Endodermal cell (in vitro differentiated cells): Measurements from ENCODE around the gene VPS9D1. TPM values are rescaled to one million over a fixed set of nuclear protein-coding genes. Genes with fewer than 3 reads are reported as not detected.
A peak's percentile ranks its signal among the peaks of the same experiment; 100 is the strongest.
"Not testable (repeated sequence)": the region's sequence is repeated elsewhere in the genome, so short reads cannot be mapped to it uniquely, and the experiment has no call there.

ENCODE experiments used
- DNase-seq: peaks from one replicate; pipeline ENCODE4 v3.0.0-alpha.2; 2017
- H3K27ac ChIP-seq: 2 replicates; pipeline ENCODE4 v1.5.1; 2013; ENCODE audit warnings: mild to moderate bottlenecking, low read depth, low read length, moderate library complexity
- H3K27me3 ChIP-seq: 2 replicates; pipeline ENCODE4 v1.6.1; 2013; ENCODE audit warnings: mild to moderate bottlenecking, low read length, moderate library complexity; ENCODE audit not compliant: insufficient read depth, control insufficient read depth, poor library complexity, severe bottlenecking
- H3K36me3 ChIP-seq: 2 replicates; pipeline ENCODE4 v1.7.0; 2013; ENCODE audit warnings: mild to moderate bottlenecking, low read length, moderate library complexity; ENCODE audit not compliant: control insufficient read depth, insufficient read depth
- H3K4me1 ChIP-seq: one replicate; pipeline ENCODE4 v1.7.0; 2013; ENCODE audit warnings: low read length; ENCODE audit not compliant: control insufficient read depth, insufficient read depth
- H3K4me3 ChIP-seq: 2 replicates; pipeline ENCODE4 v1.5.1; 2013; ENCODE audit warnings: mild to moderate bottlenecking, low read length, moderate library complexity
- H3K9ac ChIP-seq: 2 replicates; pipeline ENCODE4 v1.6.1; 2013; ENCODE audit warnings: mild to moderate bottlenecking, low read length, moderate library complexity; ENCODE audit not compliant: poor library complexity, severe bottlenecking; ENCODE audit errors: extremely low read depth
- H3K9me3 ChIP-seq: 2 replicates; pipeline ENCODE4 v1.6.1; 2013; ENCODE audit warnings: mild to moderate bottlenecking, low read length, moderate library complexity; ENCODE audit not compliant: control insufficient read depth
- H3K27ac Mint-ChIP-seq: 2 replicates; pipeline ENCODE4 v1.8.0; 2020; ENCODE audit warnings: mixed read lengths
- H3K27me3 Mint-ChIP-seq: 2 replicates; pipeline ENCODE4 v1.8.0; 2021; ENCODE audit warnings: mild to moderate bottlenecking, mixed read lengths; ENCODE audit not compliant: insufficient read depth
- H3K36me3 Mint-ChIP-seq: 2 replicates; pipeline ENCODE4 v1.8.0; 2020; ENCODE audit warnings: low read depth, mixed read lengths
- H3K4me1 Mint-ChIP-seq: 2 replicates; pipeline ENCODE4 v1.8.0; 2020; ENCODE audit warnings: mixed read lengths
- H3K4me3 Mint-ChIP-seq: 2 replicates; pipeline ENCODE4 v1.8.0; 2020; ENCODE audit warnings: mild to moderate bottlenecking, moderate library complexity, mixed read lengths
- H3K9me3 Mint-ChIP-seq: 2 replicates; pipeline ENCODE4 v1.8.0; 2020; ENCODE audit warnings: mild to moderate bottlenecking, mixed read lengths
- WGBS, 2 experiments: methylation state at CpG; one replicate each; pipeline versions ENCODE4 v1.1.5 to v1.1.7; 2013; ENCODE audit warnings: missing lambda C conversion rate in 2 of 2, mixed read lengths in 1 of 2; ENCODE audit not compliant: insufficient coverage in 1 of 2, insufficient read length in 1 of 2; 5-methylcytosine and 5-hydroxymethylcytosine counted together
- total RNA-seq, 2 donors: library from RNA; stranded (reverse); fragmentation: NEBNext Ultra II Directional in 1 of 2; extraction: Animal tissue kit (Norgen Biotek cat#: 25700) in 1 of 2; gene quantifications; 2 replicates in 1 of 2; 3 replicates in 1 of 2; pipeline ENCODE4 v1.2.1, GENCODE V29; 2021
- TF ChIP-seq, protein P1 (sequence below): fragments of 200-600 bp; sonication (generic); conservative IDR thresholded peaks from 2 replicates; pipeline ENCODE4 v1.5.0; 2021; ENCODE audit warnings: antibody characterized with exemption, mild to moderate bottlenecking

Gene VPS9D1
- total RNA-seq, 2 donors from 2014 or later, result 7.4 to 10.0 TPM

DNA sequence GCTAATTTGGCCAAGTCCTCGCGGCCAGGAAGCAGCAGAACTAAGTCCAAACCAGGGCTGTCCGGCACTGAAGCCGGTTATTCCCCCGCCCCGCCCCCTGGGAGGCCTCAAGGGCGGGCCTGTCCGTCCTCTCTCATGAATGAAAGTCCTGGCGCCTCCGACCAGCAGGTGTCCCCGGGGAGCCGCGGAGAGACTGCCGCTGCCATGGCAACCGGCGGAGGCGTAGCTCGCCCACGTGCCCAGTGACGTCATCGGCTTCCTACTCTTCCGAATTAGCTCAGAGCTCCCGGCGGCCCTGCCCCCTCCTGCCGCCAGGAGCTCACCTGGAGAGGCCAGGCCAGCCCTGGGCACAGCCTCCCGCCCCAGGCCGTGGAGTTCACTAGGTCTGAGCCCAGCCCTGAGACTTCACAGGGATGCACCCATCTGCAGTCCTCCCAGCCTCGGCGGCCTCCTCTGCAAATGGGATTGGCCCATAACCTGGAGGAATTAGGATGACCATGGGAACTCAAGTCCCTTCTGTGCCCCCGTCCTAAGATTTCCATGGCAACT, 20.5 kb downstream of the VPS9D1 start:
- H3K27ac Mint-ChIP-seq, result peak overlapping the region; percentile 93

DNA sequence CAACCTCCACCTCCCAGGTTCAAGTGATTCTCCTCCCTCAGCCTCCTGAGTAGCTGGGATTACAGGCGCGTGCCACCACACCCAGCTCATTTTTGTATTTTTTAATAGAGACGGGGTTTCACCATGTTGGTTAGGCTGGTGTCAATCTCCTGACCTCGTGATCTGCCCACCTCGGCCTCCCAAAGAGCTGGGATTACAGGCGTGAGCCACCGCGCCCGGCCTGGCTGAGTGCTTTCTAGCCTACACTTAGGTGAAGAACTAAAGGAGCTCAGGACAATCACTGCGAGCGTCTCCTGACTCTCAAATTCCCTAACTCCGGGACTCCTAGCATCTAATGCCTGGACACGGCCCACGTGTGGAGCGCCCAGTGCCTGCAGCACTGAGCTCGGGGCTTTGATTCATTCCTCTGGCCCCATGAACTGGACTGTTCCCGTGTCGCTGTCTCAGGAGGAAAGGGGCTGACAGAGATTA, 21.0 kb downstream of the VPS9D1 start:
- H3K27me3 Mint-ChIP-seq, H3K9me3 ChIP-seq, H3K4me1 Mint-ChIP-seq, H3K9me3 Mint-ChIP-seq, H3K27me3 ChIP-seq, DNase-seq, H3K4me1 ChIP-seq: not testable (repeated sequence)
- H3K27ac ChIP-seq, result peak overlapping the region; percentile 13
- peak overlapping the region; percentile 69 for H3K4me3 Mint-ChIP-seq
- H3K27ac Mint-ChIP-seq, result peak overlapping the region; percentile 82
- peak overlapping the region; percentile 30 for H3K9ac ChIP-seq
- peaks cover 16% of the 10 kb centered on the region for H3K36me3 Mint-ChIP-seq
- H3K4me3 ChIP-seq, result peak overlapping the region; percentile 71
- peaks cover 13% of the 10 kb centered on the region for H3K36me3 ChIP-seq
- WGBS, 2 experiments, result 70 to 79% methylated on average over 13 to 18 of the region's 18 CpGs

More for the DNA sequence above, 20.5 kb downstream of the VPS9D1 start:
- peaks cover 6% of the 10 kb centered on the region for H3K27me3 Mint-ChIP-seq
- Histone ChIP-seq H3K4me1 (peaks cover 4% of the 10 kb centered on the region), H3K9me3 (no peaks in the 10 kb centered on the region), H3K4me3 (peak overlapping the region; percentile 81), H3K36me3 (peaks cover 13% of the 10 kb centered on the region), H3K27me3 (no peaks in the 10 kb centered on the region), H3K9ac (peak overlapping the region; percentile 86), H3K27ac (peak overlapping the region; percentile 13)
- peak overlapping the region; percentile 69 for H3K4me3 Mint-ChIP-seq
- WGBS, 2 experiments, result 1 to 3% methylated on average over 18 to 30 of the region's 30 CpGs
- TF ChIP-seq, protein P1, sequence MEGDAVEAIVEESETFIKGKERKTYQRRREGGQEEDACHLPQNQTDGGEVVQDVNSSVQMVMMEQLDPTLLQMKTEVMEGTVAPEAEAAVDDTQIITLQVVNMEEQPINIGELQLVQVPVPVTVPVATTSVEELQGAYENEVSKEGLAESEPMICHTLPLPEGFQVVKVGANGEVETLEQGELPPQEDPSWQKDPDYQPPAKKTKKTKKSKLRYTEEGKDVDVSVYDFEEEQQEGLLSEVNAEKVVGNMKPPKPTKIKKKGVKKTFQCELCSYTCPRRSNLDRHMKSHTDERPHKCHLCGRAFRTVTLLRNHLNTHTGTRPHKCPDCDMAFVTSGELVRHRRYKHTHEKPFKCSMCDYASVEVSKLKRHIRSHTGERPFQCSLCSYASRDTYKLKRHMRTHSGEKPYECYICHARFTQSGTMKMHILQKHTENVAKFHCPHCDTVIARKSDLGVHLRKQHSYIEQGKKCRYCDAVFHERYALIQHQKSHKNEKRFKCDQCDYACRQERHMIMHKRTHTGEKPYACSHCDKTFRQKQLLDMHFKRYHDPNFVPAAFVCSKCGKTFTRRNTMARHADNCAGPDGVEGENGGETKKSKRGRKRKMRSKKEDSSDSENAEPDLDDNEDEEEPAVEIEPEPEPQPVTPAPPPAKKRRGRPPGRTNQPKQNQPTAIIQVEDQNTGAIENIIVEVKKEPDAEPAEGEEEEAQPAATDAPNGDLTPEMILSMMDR, result peak; percentile 76
- H3K36me3 Mint-ChIP-seq, result peaks cover 13% of the 10 kb centered on the region
- H3K9me3 Mint-ChIP-seq, result no peaks in the 10 kb centered on the region
- peaks cover 4% of the 10 kb centered on the region for H3K4me1 Mint-ChIP-seq
- peak; percentile 100 for DNase-seq

DNA sequence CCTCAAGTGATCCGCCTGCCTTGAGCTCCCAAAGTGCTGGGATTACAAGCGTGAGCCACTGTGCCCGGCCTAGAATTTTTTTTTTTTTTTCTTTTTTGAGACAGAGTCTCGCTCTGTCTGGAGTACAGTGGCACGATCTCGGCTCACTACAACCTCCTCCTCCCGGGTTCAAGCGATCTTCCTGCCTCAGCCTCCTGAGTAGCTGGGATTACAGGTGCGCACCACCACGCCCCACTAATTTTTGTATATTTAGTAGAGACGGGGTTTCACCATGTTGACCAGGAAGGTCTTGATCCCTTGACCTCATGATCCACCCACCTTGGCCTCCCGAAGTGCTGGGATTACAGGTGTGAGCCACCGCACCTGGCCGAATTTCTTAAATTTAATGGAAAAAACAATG, 22.0 kb downstream of the VPS9D1 start:
- not testable (repeated sequence) for H3K9me3 Mint-ChIP-seq, H3K27me3 ChIP-seq, H3K4me3 ChIP-seq, H3K4me3 Mint-ChIP-seq, DNase-seq, H3K27me3 Mint-ChIP-seq, H3K27ac Mint-ChIP-seq, H3K9ac ChIP-seq, H3K9me3 ChIP-seq, H3K27ac ChIP-seq, H3K4me1 Mint-ChIP-seq, H3K4me1 ChIP-seq
- peaks cover 13% of the 10 kb centered on the region for H3K36me3 ChIP-seq
- 96% methylated on average over 7 to 14 of the region's 14 CpGs for WGBS, 2 experiments
- peaks cover 19% of the 10 kb centered on the region for H3K36me3 Mint-ChIP-seq

DNA sequence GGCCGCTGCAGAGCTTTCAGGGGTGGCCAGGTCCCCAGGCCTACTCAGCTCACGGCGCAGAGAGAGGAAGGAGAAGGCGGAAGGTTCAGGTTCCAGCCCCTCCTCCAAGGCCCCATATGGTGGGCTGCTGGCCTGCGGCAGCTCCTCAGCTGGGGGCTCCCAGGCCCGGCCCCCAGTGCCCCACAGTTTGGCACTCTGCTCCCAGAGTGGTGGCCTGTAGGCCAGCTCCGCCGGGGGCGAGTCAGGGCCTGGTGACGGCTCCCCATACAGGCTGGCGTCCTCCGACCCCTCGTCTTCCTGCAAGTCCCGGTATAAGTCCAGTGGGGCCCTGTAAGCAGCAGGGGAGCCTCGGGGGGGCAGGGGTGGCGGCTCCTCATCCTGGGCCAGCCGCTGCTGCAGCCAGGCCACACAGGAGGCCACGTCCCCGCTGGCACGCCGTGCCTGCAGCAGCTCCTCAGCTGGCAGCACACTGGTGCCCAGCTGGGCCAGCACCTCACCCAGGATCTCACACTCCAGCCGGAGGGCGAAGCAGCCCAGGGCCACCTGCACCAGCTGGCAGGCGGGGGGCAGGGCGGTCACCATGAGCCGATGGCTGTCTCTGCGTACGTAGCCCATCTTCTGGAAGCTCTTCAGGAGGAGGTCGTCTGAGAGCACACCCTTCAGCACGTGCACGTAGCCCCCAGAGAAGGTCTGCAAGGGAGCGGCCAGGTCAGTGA, 22.9 kb downstream of the VPS9D1 start:
- H3K27me3 ChIP-seq, result no peaks in the 10 kb centered on the region
- DNase-seq, result peak; percentile 52
- Mint-ChIP-seq H3K4me3 (no peak overlapping the region), H3K27me3 (no peaks in the 10 kb centered on the region), H3K36me3 (peaks cover 26% of the 10 kb centered on the region), H3K27ac (no peak overlapping the region), H3K4me1 (peaks cover 4% of the 10 kb centered on the region), H3K9me3 (no peaks in the 10 kb centered on the region)
- H3K9ac ChIP-seq, result no peak overlapping the region
- WGBS, 2 experiments, result 95% methylated on average over 17 to 32 of the region's 32 CpGs
- H3K36me3 ChIP-seq, result peaks cover 21% of the 10 kb centered on the region
- no peaks in the 10 kb centered on the region for H3K9me3 ChIP-seq
- H3K4me3 ChIP-seq, result no peak overlapping the region
- TF ChIP-seq, protein P1, result no peak
- H3K27ac ChIP-seq, result no peak overlapping the region
- H3K4me1 ChIP-seq, result peaks cover 4% of the 10 kb centered on the region
